Liver (tissue), 9 donors: ENCODE data around the gene RASGRP2. TPM values are rescaled to one million over a fixed set of nuclear protein-coding genes. Genes with fewer than 3 reads are reported as not detected.

Experiments
- DNase-seq: peaks from one replicate; pipeline ENCODE4 v3.0.0-alpha.2; 2017; ENCODE audit warnings: low spot score
- H3K27ac ChIP-seq, 2 donors: one replicate each; pipeline ENCODE4 v1.7.0; 2013; ENCODE audit warnings: inconsistent platforms in 2 of 2, low read length in 2 of 2, control low read depth in 1 of 2, low read depth in 1 of 2, mild to moderate bottlenecking in 1 of 2
- H3K27me3 ChIP-seq, 4 donors: one replicate each; pipeline versions ENCODE4 v1.6.1 to v1.7.0; 2013; ENCODE audit warnings: low read length in 3 of 4, inconsistent platforms in 1 of 4, mild to moderate bottlenecking in 1 of 4, moderate library complexity in 1 of 4; ENCODE audit not compliant: control insufficient read depth in 4 of 4, insufficient read depth in 4 of 4
- H3K36me3 ChIP-seq, 4 donors: one replicate each; pipeline versions ENCODE4 v1.6.1 to v1.7.0; 2013; ENCODE audit warnings: low read length in 3 of 4, mild to moderate bottlenecking in 3 of 4, low read depth in 1 of 4, moderate library complexity in 1 of 4; ENCODE audit not compliant: control insufficient read depth in 4 of 4, insufficient read depth in 3 of 4
- H3K4me1 ChIP-seq, 4 donors: one replicate each; pipeline versions ENCODE4 v1.6.1 to v1.7.0; 2013; ENCODE audit warnings: low read length in 3 of 4, mild to moderate bottlenecking in 3 of 4, moderate library complexity in 1 of 4; ENCODE audit not compliant: control insufficient read depth in 4 of 4, insufficient read depth in 4 of 4
- H3K4me3 ChIP-seq, 3 donors: one replicate each; pipeline versions ENCODE4 v1.6.1 to v1.7.0; 2013; ENCODE audit warnings: low read length in 3 of 3, control low read depth in 1 of 3, low read depth in 1 of 3, mild to moderate bottlenecking in 1 of 3
- H3K9ac ChIP-seq, 2 donors: one replicate each; pipeline ENCODE4 v1.7.0; 2013; ENCODE audit warnings: low read length in 2 of 2, mild to moderate bottlenecking in 2 of 2, moderate library complexity in 2 of 2, control low read depth in 1 of 2, low read depth in 1 of 2
- H3K9me3 ChIP-seq, 4 donors: one replicate each; pipeline versions ENCODE4 v1.6.1 to v1.7.0; 2013; ENCODE audit warnings: low read length in 3 of 4; ENCODE audit not compliant: control insufficient read depth in 4 of 4
- FOXA1 ChIP-seq: IDR thresholded peaks from 2 replicates; pipeline ENCODE4 v1.6.1; 2016; ENCODE audit warnings: antibody characterized with exemption
- FOXA2 ChIP-seq: IDR thresholded peaks from 2 replicates; pipeline ENCODE4 v1.6.1; 2016; ENCODE audit warnings: antibody characterized with exemption
- HNF4G ChIP-seq: IDR thresholded peaks from 2 replicates; pipeline ENCODE4 v1.6.1; 2016; ENCODE audit warnings: antibody characterized with exemption
- NR2F2 ChIP-seq: IDR thresholded peaks from 2 replicates; pipeline ENCODE4 v1.6.1; 2016; ENCODE audit warnings: antibody characterized with exemption
- RAD21 ChIP-seq, 2 donors: IDR thresholded peaks; 2 replicates each; pipeline ENCODE4 v1.6.1; 2016; ENCODE audit warnings: antibody characterized with exemption in 2 of 2, mild to moderate bottlenecking in 2 of 2
- RXRA ChIP-seq, 2 donors: IDR thresholded peaks; 2 replicates each; pipeline ENCODE4 v1.6.1; 2017 to 2018; ENCODE audit warnings: antibody characterized with exemption in 2 of 2, mild to moderate bottlenecking in 1 of 2
- SP1 ChIP-seq: IDR thresholded peaks from 2 replicates; pipeline ENCODE4 v1.6.1; 2018; ENCODE audit warnings: antibody characterized with exemption, mild to moderate bottlenecking
- TAF1 ChIP-seq: conservative IDR thresholded peaks from 2 replicates; pipeline ENCODE4 v1.6.1; 2016; ENCODE audit warnings: antibody characterized with exemption, mild to moderate bottlenecking
- YY1 ChIP-seq: IDR thresholded peaks from 2 replicates; pipeline ENCODE4 v1.6.1; 2016; ENCODE audit warnings: antibody characterized with exemption, mild to moderate bottlenecking
- WGBS: extraction: QIAGEN DNeasy Blood & Tissue Kit; methylation state at CpG from one replicate; pipeline ENCODE4 v1.1.7; 2013; 5-methylcytosine and 5-hydroxymethylcytosine counted together
- polyA plus RNA-seq, 2 donors: library from polyadenylated mRNA; stranded (reverse) in 1 of 2; unstranded in 1 of 2; fragments of 200-250 nt in 1 of 2; fragments of >200 nt in 1 of 2; fragmentation: Nextera tagmentation in 1 of 2; extraction: Ambion mirVana in 1 of 2; gene quantifications; one replicate each; pipeline versions ENCODE4 v1.2.1 to v1.2.3, GENCODE V29; 2013 to 2015
- total RNA-seq, 2 donors: library from RNA; depleted of rRNA; stranded (reverse); fragments of >200 nt; gene quantifications; one replicate each; pipeline ENCODE4 v1.2.3, GENCODE V29; 2014
- TF ChIP-seq, protein P1 (sequence below): IDR thresholded peaks from 2 replicates; pipeline ENCODE4 v1.6.1; 2016; ENCODE audit warnings: antibody characterized with exemption, mild to moderate bottlenecking
- TF ChIP-seq, protein P2 (sequence below): IDR thresholded peaks from 2 replicates; pipeline ENCODE4 v1.6.1; 2016; ENCODE audit warnings: antibody characterized with exemption
- TF ChIP-seq, protein P3 (sequence below): fragments of 150-350 bp; IDR thresholded peaks from 2 replicates; pipeline ENCODE4 v1.5.1; 2017; ENCODE audit warnings: improper control_type of control experiment, low read depth, low read length; ENCODE audit not compliant: missing input control
- TF ChIP-seq, protein P4 (sequence below): IDR thresholded peaks from 2 replicates; pipeline ENCODE4 v1.6.1; 2016; ENCODE audit warnings: antibody characterized with exemption
- TF ChIP-seq, protein P5 (sequence below): IDR thresholded peaks from 2 replicates; pipeline ENCODE4 v1.6.1; 2016; ENCODE audit warnings: antibody characterized with exemption
- donor health status: healthy.
- donor health status: healthy.
- donor health status: healthy.
- donor health status: healthy.
- donor health status: healthy.

Gene RASGRP2
- total and polyA plus RNA-seq, 4 donors, result 2.7 to 14.9 (median 8.7) TPM

DNA sequence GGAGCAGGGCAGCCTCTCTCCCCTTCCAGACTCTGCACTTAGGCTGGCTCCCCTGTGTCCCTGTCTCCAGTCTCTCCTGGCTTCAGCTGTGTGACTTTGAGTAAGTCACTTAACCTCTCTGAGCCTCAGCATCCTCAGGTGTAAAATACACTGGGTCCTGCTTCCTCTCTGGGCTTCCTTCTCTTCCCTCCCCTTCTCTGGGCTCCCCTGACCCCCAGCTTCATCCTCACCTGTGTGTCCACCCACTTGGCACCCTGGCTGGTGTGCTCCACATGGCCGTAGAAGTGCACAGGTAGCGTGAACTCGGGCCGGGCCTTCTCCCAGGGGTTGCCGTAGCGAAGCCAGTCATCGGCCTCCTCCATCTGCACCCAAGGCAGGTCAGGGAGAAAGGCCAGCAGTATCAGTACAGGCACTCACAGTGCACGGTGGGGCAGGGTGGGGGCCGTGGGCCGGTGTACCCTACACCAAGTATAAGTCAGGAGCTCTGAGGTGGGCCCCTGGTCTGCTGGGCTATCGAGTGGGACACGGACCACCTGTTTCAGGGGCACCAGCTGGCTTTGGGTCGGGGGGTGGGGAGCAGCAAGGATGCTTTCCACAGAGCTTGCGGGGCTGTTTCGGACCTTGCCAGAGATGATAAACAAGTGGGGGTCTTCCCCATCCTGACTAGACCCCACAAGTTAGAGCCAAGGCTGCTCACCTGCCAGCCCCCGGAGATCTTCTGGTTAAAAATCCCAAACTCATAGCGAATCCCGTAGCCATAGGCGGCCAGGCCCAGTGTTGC, 13.8 kb upstream of the RASGRP2 start (continued):
- TF ChIP-seq, protein P1, sequence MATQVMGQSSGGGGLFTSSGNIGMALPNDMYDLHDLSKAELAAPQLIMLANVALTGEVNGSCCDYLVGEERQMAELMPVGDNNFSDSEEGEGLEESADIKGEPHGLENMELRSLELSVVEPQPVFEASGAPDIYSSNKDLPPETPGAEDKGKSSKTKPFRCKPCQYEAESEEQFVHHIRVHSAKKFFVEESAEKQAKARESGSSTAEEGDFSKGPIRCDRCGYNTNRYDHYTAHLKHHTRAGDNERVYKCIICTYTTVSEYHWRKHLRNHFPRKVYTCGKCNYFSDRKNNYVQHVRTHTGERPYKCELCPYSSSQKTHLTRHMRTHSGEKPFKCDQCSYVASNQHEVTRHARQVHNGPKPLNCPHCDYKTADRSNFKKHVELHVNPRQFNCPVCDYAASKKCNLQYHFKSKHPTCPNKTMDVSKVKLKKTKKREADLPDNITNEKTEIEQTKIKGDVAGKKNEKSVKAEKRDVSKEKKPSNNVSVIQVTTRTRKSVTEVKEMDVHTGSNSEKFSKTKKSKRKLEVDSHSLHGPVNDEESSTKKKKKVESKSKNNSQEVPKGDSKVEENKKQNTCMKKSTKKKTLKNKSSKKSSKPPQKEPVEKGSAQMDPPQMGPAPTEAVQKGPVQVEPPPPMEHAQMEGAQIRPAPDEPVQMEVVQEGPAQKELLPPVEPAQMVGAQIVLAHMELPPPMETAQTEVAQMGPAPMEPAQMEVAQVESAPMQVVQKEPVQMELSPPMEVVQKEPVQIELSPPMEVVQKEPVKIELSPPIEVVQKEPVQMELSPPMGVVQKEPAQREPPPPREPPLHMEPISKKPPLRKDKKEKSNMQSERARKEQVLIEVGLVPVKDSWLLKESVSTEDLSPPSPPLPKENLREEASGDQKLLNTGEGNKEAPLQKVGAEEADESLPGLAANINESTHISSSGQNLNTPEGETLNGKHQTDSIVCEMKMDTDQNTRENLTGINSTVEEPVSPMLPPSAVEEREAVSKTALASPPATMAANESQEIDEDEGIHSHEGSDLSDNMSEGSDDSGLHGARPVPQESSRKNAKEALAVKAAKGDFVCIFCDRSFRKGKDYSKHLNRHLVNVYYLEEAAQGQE, result no peak

DNA sequence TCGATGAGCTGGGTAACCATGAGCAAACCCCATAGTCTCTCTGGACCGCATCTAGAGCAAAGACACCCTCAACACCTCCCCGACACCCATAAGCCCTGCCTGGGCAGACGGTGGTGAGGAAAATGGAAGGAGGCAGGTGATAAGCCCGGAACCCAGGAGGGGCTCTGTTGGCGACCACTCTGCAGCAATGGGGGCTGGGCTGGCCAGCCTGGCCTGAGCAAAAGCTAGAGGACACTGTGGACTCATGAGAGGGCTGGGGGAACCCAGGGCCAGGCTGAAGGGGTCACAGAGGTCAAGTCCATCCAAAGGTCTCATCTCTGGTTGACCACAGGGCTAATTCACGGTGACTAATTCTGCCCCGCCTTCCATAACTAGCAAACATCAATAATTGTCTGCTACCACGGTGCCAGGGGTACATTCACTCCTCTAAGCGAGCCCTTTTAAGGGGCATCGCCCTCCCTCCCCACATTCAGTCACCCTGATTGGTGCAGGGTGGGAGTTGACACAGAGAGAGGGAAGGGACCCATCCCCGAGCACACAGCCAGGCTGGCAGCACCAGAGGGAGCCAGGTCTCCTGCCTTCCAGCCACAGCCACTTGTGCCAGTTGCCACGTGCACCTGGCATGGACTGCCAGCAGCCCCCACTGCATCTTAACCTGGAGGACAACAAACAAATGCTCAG, 11.9 kb upstream of the RASGRP2 start:
- 84% methylated on average over 13 of the region's 13 CpGs for WGBS
- no peaks in the 10 kb centered on the region for H3K9me3 ChIP-seq
- no peak overlapping the region for H3K27ac ChIP-seq
- DNase-seq, result no peak
- no peak overlapping the region for H3K4me3 ChIP-seq
- H3K36me3 ChIP-seq, result no peaks in the 10 kb centered on the region
- TF ChIP-seq, protein P2, sequence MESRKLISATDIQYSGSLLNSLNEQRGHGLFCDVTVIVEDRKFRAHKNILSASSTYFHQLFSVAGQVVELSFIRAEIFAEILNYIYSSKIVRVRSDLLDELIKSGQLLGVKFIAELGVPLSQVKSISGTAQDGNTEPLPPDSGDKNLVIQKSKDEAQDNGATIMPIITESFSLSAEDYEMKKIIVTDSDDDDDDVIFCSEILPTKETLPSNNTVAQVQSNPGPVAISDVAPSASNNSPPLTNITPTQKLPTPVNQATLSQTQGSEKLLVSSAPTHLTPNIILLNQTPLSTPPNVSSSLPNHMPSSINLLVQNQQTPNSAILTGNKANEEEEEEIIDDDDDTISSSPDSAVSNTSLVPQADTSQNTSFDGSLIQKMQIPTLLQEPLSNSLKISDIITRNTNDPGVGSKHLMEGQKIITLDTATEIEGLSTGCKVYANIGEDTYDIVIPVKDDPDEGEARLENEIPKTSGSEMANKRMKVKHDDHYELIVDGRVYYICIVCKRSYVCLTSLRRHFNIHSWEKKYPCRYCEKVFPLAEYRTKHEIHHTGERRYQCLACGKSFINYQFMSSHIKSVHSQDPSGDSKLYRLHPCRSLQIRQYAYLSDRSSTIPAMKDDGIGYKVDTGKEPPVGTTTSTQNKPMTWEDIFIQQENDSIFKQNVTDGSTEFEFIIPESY, result no peak
- TF ChIP-seq FOXA2, result no peak
- no peak for TF ChIP-seq FOXA1
- TF ChIP-seq RXRA (IDR thresholded peaks at IDR 0.05), result no peak
- no peak for TF ChIP-seq TAF1
- TF ChIP-seq, protein P3, sequence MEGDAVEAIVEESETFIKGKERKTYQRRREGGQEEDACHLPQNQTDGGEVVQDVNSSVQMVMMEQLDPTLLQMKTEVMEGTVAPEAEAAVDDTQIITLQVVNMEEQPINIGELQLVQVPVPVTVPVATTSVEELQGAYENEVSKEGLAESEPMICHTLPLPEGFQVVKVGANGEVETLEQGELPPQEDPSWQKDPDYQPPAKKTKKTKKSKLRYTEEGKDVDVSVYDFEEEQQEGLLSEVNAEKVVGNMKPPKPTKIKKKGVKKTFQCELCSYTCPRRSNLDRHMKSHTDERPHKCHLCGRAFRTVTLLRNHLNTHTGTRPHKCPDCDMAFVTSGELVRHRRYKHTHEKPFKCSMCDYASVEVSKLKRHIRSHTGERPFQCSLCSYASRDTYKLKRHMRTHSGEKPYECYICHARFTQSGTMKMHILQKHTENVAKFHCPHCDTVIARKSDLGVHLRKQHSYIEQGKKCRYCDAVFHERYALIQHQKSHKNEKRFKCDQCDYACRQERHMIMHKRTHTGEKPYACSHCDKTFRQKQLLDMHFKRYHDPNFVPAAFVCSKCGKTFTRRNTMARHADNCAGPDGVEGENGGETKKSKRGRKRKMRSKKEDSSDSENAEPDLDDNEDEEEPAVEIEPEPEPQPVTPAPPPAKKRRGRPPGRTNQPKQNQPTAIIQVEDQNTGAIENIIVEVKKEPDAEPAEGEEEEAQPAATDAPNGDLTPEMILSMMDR, result no peak
- TF ChIP-seq, protein P4, sequence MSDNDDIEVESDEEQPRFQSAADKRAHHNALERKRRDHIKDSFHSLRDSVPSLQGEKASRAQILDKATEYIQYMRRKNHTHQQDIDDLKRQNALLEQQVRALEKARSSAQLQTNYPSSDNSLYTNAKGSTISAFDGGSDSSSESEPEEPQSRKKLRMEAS, result no peak
- no peak for TF ChIP-seq YY1
- TF ChIP-seq, protein P1, result no peak
- TF ChIP-seq NR2F2, result no peak
- no peak for TF ChIP-seq SP1
- no peak for TF ChIP-seq RAD21 (IDR thresholded peaks at IDR 0.05)
- no peak for TF ChIP-seq HNF4G
- TF ChIP-seq, protein P5, sequence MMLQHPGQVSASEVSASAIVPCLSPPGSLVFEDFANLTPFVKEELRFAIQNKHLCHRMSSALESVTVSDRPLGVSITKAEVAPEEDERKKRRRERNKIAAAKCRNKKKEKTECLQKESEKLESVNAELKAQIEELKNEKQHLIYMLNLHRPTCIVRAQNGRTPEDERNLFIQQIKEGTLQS, result no peak
- no peak overlapping the region for H3K9ac ChIP-seq
- H3K27me3 ChIP-seq, result no peaks in the 10 kb centered on the region
- H3K4me1 ChIP-seq, result no peaks in the 10 kb centered on the region
